PC-3 (cell line): ENCODE results near the gene PCDHGA3.

Source experiments
- EZH2 ChIP-seq: fragments of 300-600 bp; sonication (generic); IDR thresholded peaks from one replicate; pipeline ENCODE4 v1.6.1; 2017; ENCODE audit warnings: antibody characterized with exemption, mild to moderate bottlenecking, low read length; ENCODE audit not compliant: unreplicated experiment
- EZH2phosphoT487 ChIP-seq: fragments of 300-600 bp; sonication (generic); IDR thresholded peaks from 2 replicates; pipeline ENCODE4 v1.6.1; 2018; ENCODE audit warnings: mild to moderate bottlenecking, antibody characterized with exemption, low read length, borderline replicate concordance
- TF ChIP-seq, protein P1 (sequence below): fragments of 300-600 bp; sonication (generic); conservative IDR thresholded peaks from 2 replicates; pipeline ENCODE4 v1.5.1; 2017; ENCODE audit warnings: antibody characterized with exemption, low read depth, mild to moderate bottlenecking, low read length

DNA sequence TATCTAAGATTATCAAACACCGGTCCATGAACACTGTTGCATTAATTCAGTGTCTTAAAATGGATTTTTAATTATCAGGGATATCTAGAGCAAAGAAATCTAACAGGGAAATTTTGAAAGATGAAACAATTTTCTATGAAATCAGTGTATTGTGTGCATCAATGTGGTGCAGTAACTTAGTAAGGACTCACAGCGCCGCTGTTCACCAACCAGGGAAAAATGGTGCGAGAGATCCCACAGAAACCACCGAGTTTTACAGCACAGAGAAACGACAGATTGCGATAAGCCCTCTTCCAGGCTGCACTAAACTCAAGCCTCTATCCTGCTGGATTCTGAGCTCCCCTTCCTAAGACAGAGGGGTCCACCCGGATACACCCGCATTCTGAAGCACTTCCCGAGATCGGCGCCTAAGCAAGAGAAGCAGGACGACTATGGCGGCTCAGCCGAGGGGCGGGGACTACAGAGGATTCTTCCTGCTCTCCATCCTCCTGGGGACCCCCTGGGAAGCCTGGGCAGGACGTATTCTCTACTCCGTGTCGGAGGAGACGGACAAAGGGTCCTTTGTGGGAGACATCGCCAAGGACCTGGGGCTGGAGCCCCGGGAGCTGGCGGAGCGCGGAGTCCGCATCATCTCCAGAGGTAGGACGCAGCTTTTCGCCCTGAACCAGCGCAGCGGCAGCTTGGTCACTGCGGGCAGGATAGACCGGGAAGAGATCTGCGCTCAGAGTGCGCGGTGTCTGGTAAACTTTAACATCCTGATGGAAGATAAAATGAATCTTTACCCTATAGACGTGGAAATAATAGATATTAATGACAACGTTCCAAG, 39.1 kb downstream of the PCDHGA3 start, which contains the start of gene PCDHGA7:
- TF ChIP-seq, protein P1, sequence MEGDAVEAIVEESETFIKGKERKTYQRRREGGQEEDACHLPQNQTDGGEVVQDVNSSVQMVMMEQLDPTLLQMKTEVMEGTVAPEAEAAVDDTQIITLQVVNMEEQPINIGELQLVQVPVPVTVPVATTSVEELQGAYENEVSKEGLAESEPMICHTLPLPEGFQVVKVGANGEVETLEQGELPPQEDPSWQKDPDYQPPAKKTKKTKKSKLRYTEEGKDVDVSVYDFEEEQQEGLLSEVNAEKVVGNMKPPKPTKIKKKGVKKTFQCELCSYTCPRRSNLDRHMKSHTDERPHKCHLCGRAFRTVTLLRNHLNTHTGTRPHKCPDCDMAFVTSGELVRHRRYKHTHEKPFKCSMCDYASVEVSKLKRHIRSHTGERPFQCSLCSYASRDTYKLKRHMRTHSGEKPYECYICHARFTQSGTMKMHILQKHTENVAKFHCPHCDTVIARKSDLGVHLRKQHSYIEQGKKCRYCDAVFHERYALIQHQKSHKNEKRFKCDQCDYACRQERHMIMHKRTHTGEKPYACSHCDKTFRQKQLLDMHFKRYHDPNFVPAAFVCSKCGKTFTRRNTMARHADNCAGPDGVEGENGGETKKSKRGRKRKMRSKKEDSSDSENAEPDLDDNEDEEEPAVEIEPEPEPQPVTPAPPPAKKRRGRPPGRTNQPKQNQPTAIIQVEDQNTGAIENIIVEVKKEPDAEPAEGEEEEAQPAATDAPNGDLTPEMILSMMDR = no peak
- TF ChIP-seq EZH2 (no peak), EZH2phosphoT487 (no peak)
